HepG2 (cell line): Measurements from ENCODE around the gene MPP3. TPM values are rescaled to one million over a fixed set of nuclear protein-coding genes. Genes with fewer than 3 reads are reported as not detected.

Experiments used
- ATAC-seq: fragments of 200-7000 bp; cut with Tn5 transposase; 3 replicates; pipeline ENCODE4 v1.9.1; 2020; ENCODE audit warnings: mild to moderate bottlenecking, moderate library complexity
- BruUV-seq: library from RNA; stranded (reverse); fragments of 400-500 nt; replicated peaks from 2 replicates; lab custom pipeline; 2021; lab: Mats Ljungman, UMichigan
- CTCF ChIA-PET: fragments of 300-600 bp; formaldehyde crosslinking; extraction: SDS; loops from one replicate; lab custom pipeline; 2021; ENCODE audit warnings: low total read pairs, inconsistent platforms, low intra/inter-chr PET ratio; lab: Yijun Ruan, JAX
- POLR2A ChIA-PET: fragments of 350-600 bp; sonication (Branson Sonifier 250); formaldehyde crosslinking; loops from one replicate; lab custom pipeline; 2020; ENCODE audit warnings: antibody characterized with exemption, inconsistent platforms; lab: Yijun Ruan, JAX
- DNase-seq: peaks from one replicate; pipeline ENCODE4 v3.0.0-alpha.2; 2015; ENCODE audit warnings: low spot score
- FAIRE-seq: peaks from 3 replicates; lab custom pipeline; 2011; peaks lifted over from hg19 to GRCh38; lab: Jason Lieb, UNC
- H2AFZ ChIP-seq: one replicate; pipeline ENCODE4 v1.6.1; 2011; ENCODE audit warnings: low read length, inconsistent platforms
- H3K27ac ChIP-seq: fragments of 300-600 bp; 3 replicates; pipeline ENCODE4 v1.8.0; 2011; ENCODE audit warnings: mixed run types, mild to moderate bottlenecking, mixed read lengths, low read length, inconsistent platforms; ENCODE audit not compliant: insufficient read depth; ENCODE audit errors: extremely low read length
- H3K27me3 ChIP-seq, 2 experiments: fragments of 200-600 bp in 1 of 2; 2 replicates in 1 of 2; 3 replicates in 1 of 2; pipeline versions ENCODE4 v1.6.0 to v1.8.0; 2011; ENCODE audit warnings: low read length in 2 of 2, mild to moderate bottlenecking in 2 of 2, moderate library complexity in 2 of 2, inconsistent platforms in 1 of 2; ENCODE audit not compliant: insufficient read depth in 2 of 2, control insufficient read depth in 1 of 2
- H3K36me3 ChIP-seq, 2 experiments: fragments of 200-600 bp in 1 of 2; replicated peaks in 1 of 2; 2 replicates in 1 of 2; 3 replicates in 1 of 2; pipeline versions ENCODE4 v1.5.1 to v1.8.0; 2011; ENCODE audit warnings: low read length in 2 of 2, inconsistent platforms in 1 of 2; ENCODE audit not compliant: insufficient read depth in 2 of 2, control insufficient read depth in 1 of 2
- H3K4me1 ChIP-seq: 2 replicates; pipeline ENCODE4 v1.5.1; 2012; ENCODE audit warnings: low read length, inconsistent platforms; ENCODE audit not compliant: insufficient read depth
- H3K4me2 ChIP-seq: 2 replicates; pipeline ENCODE4 v1.6.0; 2011; ENCODE audit warnings: low read depth, low read length, inconsistent platforms
- H3K4me3 ChIP-seq, 3 experiments: fragments of 200-600 bp in 1 of 3; sonication (generic), shearing (Covaris generic) in 1 of 3; replicated peaks in 1 of 3; 2 replicates each; pipeline ENCODE4 v1.5.1; 2011 to 2016; ENCODE audit warnings: low read length in 3 of 3, inconsistent platforms in 2 of 3, low read depth in 2 of 3, mild to moderate bottlenecking in 2 of 3, control low read depth in 1 of 3, mixed read lengths in 1 of 3; ENCODE audit not compliant: insufficient read depth in 1 of 3
- H3K79me2 ChIP-seq: one replicate; pipeline ENCODE4 v1.6.1; 2011; ENCODE audit warnings: low read length, inconsistent platforms; ENCODE audit not compliant: insufficient read depth
- H3K9ac ChIP-seq: 2 replicates; pipeline ENCODE4 v1.6.0; 2011; ENCODE audit warnings: mild to moderate bottlenecking, low read depth, low read length, inconsistent platforms; ENCODE audit not compliant: insufficient read depth
- H3K9me3 ChIP-seq: 2 replicates; pipeline ENCODE4 v1.5.1; 2012; ENCODE audit warnings: mild to moderate bottlenecking, low read length
- H4K20me1 ChIP-seq: 2 replicates; pipeline ENCODE4 v1.6.0; 2011; ENCODE audit warnings: inconsistent platforms, mild to moderate bottlenecking, low read length, moderate library complexity; ENCODE audit not compliant: insufficient read depth
- ATF1 ChIP-seq: IDR thresholded peaks from 2 replicates; pipeline ENCODE4 v1.6.1; 2016; ENCODE audit warnings: mild to moderate bottlenecking, control low read depth
- GTF3A ChIP-seq: sonication (generic); formaldehyde crosslinking; conservative IDR thresholded peaks from 2 replicates; pipeline ENCODE4 v1.4.0; 2020; ENCODE audit warnings: mild to moderate bottlenecking, missing genetic modification reagents
- HES4 ChIP-seq: sonication (generic); formaldehyde crosslinking; IDR thresholded peaks from 2 replicates; pipeline ENCODE4 v1.9.0; 2021; ENCODE audit warnings: mild to moderate bottlenecking, missing genetic modification reagents, borderline replicate concordance
- HINFP ChIP-seq: sonication (generic); formaldehyde crosslinking; IDR thresholded peaks from 2 replicates; pipeline ENCODE4 v1.4.0; 2020; ENCODE audit warnings: low read depth, mild to moderate bottlenecking, missing genetic modification reagents
- KDM1A ChIP-seq: IDR thresholded peaks from 2 replicates; pipeline ENCODE4 v1.6.1; 2016; ENCODE audit warnings: missing compliant biosample characterization
- KDM6A ChIP-seq: IDR thresholded peaks from 2 replicates; pipeline ENCODE4 v1.6.1; 2016; ENCODE audit warnings: low read depth
- MIXL1 ChIP-seq: IDR thresholded peaks from 2 replicates; pipeline ENCODE4 v1.6.1; 2016
- SP4 ChIP-seq: sonication (generic); formaldehyde crosslinking; IDR thresholded peaks from 2 replicates; pipeline ENCODE4 v1.8.1; 2023; ENCODE audit warnings: mild to moderate bottlenecking, missing genetic modification reagents
- TBX3 ChIP-seq: fragments of 450-650 bp; IDR thresholded peaks from 2 replicates; pipeline ENCODE4 v1.6.1; 2017; ENCODE audit warnings: antibody characterized with exemption, mild to moderate bottlenecking, inconsistent platforms, borderline replicate concordance
- ZFP90 ChIP-seq: sonication (generic); formaldehyde crosslinking; IDR thresholded peaks from 2 replicates; pipeline ENCODE4 v1.8.0; 2022; ENCODE audit warnings: missing genetic modification reagents, mild to moderate bottlenecking, inconsistent platforms, borderline replicate concordance
- ZNF230 ChIP-seq: sonication (generic); formaldehyde crosslinking; IDR thresholded peaks from 2 replicates; pipeline ENCODE4 v1.4.0; 2020; ENCODE audit warnings: mild to moderate bottlenecking, missing genetic modification reagents
- ZNF260 ChIP-seq: sonication (generic); formaldehyde crosslinking; IDR thresholded peaks from 2 replicates; pipeline ENCODE4 v1.4.0; 2020; ENCODE audit warnings: missing genetic modification reagents, low read depth, mild to moderate bottlenecking, borderline replicate concordance
- ZNF580 ChIP-seq: IDR thresholded peaks from 2 replicates; pipeline ENCODE4 v1.6.1; 2016; ENCODE audit warnings: low read depth, borderline replicate concordance
- ZNF629 ChIP-seq: sonication (generic); formaldehyde crosslinking; conservative IDR thresholded peaks from 2 replicates; pipeline ENCODE4 v1.5.0; 2020; ENCODE audit warnings: missing genetic modification reagents
- ZNF768 ChIP-seq: sonication (generic); formaldehyde crosslinking; IDR thresholded peaks from 2 replicates; pipeline ENCODE4 v1.4.0; 2020; ENCODE audit warnings: missing genetic modification reagents
- WGBS: methylation state at CpG from one replicate; pipeline ENCODE4 v1.1.6; 2017; ENCODE audit warnings: low lambda C conversion rate; 5-methylcytosine and 5-hydroxymethylcytosine counted together
- in situ Hi-C: cut with HindIII; loops from 2 replicates; pipeline ENCODE4 v1.10.0; 2017; ENCODE audit warnings: low pct_unique_long_range_greater_than_20kb; ENCODE audit not compliant: extremely low pct_ligation_motif_present
- intact Hi-C: fragments of 100-400 bp; cut with micrococcal nuclease; formaldehyde crosslinking; loops from one replicate; pipeline ENCODE4 v1.10.0; 2022; ENCODE audit not compliant: unreplicated experiment
- polyA plus RNA-seq, 8 experiments: library from polyadenylated mRNA; depleted of rRNA in 3 of 8; stranded (reverse) in 7 of 8; unstranded in 1 of 8; fragments of >200 nt; fragmentation: Illumina TruSeq in 4 of 8; extraction: Trizol in 4 of 8; gene quantifications; 2 replicates each; pipeline versions ENCODE4 v1.2.1 to v1.2.3, GENCODE V29; 2011 to 2016; ENCODE audit warnings: low read depth in 4 of 8, missing spikeins in 1 of 8, mixed read lengths in 1 of 8; ENCODE audit not compliant: insufficient read depth in 1 of 8
- total RNA-seq, 5 experiments: library from RNA; depleted of rRNA; stranded (reverse); fragments of >200 nt; fragmentation: Illumina TruSeq; extraction: Trizol; gene quantifications; 2 replicates each; pipeline ENCODE4 v1.2.3, GENCODE V29; 2016; ENCODE audit warnings: low read depth in 1 of 5
- TF ChIP-seq, protein P1 (sequence below): sonication (generic); formaldehyde crosslinking; IDR thresholded peaks from 2 replicates; pipeline ENCODE4 v1.4.0; 2020; ENCODE audit warnings: mild to moderate bottlenecking, missing genetic modification reagents
- TF ChIP-seq, protein P2 (sequence below): sonication (generic); formaldehyde crosslinking; IDR thresholded peaks from 2 replicates; pipeline ENCODE4 v1.4.0; 2020; ENCODE audit warnings: mild to moderate bottlenecking, low read depth, missing genetic modification reagents

MPP3 gene
- total and polyA plus RNA-seq, 2 of the 13 experiments (the other 11 are each of a cell fraction or from before 2014, with no cell fraction given), result 0.91 to 1.8 TPM

- Histone ChIP-seq H3K9me3 (no peaks in the 10 kb centered on the region), H4K20me1 (no peaks in the 10 kb centered on the region), H3K4me3 (no peak overlapping the region), H2AFZ (no peak overlapping the region), H3K36me3 (no peaks in the 10 kb centered on the region), H3K4me1 (no peaks in the 10 kb centered on the region), H3K27me3 (no peaks in the 10 kb centered on the region), H3K27ac (no peak overlapping the region), H3K4me2 (no peak overlapping the region), H3K9ac (no peak overlapping the region), H3K79me2 (no peaks in the 10 kb centered on the region)
- in situ Hi-C loops, result no loop called here
- intact Hi-C loops, result no loop called here
- no TSS peak for BruUV-seq
- ChIA-PET POLR2A (no interaction called here), CTCF (no interaction called here)
- FAIRE-seq (no peak), DNase-seq (no peak), ATAC-seq (no peak)
- WGBS, result 72% methylated on average over 10 of the region's 10 CpGs
- TF ChIP-seq ZNF768 (CRISPR knock-in tag) (peak; percentile 67), HES4 (CRISPR knock-in tag) (no peak)
Observed at GRCh38 chr17:43812396-43813265, 20.3 kb downstream of the MPP3 start.

DNA sequence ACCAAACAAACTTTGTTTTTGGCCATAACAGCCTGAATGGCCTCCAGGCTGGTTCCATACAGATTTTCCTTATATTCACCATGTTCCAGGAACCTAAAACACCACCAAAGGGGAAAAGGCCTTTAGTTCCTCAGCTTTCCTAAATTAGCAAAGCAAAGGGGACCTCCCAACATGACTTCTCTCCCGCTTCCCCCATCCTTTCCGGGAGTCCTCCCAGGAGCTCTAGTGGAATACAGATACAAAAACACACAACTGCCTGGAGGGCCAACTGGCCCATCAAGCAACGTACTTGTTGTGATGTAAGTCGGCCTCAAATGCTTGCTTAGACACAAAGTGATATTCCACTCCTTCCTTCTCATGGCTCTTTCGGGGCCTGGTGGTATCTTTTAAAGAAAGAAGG lies 22.1 kb downstream of the MPP3 start:
- Histone ChIP-seq H3K4me1 (no peaks in the 10 kb centered on the region), H4K20me1 (no peaks in the 10 kb centered on the region), H3K9ac (no peak overlapping the region), H3K27ac (no peak overlapping the region), H3K36me3 (no peaks in the 10 kb centered on the region), H3K4me3 (no peak overlapping the region), H3K27me3 (no peaks in the 10 kb centered on the region), H3K4me2 (no peak overlapping the region), H2AFZ (no peak overlapping the region), H3K9me3 (no peaks in the 10 kb centered on the region), H3K79me2 (no peaks in the 10 kb centered on the region)
- no peak for FAIRE-seq
- intact Hi-C loops, result no loop called here
- no peak for DNase-seq
- ChIA-PET POLR2A (no interaction called here), CTCF (no interaction called here)
- WGBS, result 75% methylated on average over 5 of the region's 5 CpGs
- no peak for ATAC-seq
- no TSS peak for BruUV-seq
- in situ Hi-C loops, result no loop called here
- no peak for TF ChIP-seq ZNF580 (CRISPR knock-in tag)
- TF ChIP-seq ATF1, result no peak
- no peak for TF ChIP-seq MIXL1 (CRISPR knock-in tag)
- TF ChIP-seq, protein P1, sequence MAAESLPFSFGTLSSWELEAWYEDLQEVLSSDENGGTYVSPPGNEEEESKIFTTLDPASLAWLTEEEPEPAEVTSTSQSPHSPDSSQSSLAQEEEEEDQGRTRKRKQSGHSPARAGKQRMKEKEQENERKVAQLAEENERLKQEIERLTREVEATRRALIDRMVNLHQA, result no peak
- no peak for TF ChIP-seq ZNF260
- no peak for TF ChIP-seq KDM6A
- TF ChIP-seq GTF3A (CRISPR knock-in tag), result no peak
- no peak for TF ChIP-seq ZFP90 (CRISPR knock-in tag)
- no peak for TF ChIP-seq KDM1A (CRISPR knock-in tag)
- no peak for TF ChIP-seq HINFP (CRISPR knock-in tag)
- no peak for TF ChIP-seq TBX3
- no peak for TF ChIP-seq SP4
- TF ChIP-seq, protein P2, sequence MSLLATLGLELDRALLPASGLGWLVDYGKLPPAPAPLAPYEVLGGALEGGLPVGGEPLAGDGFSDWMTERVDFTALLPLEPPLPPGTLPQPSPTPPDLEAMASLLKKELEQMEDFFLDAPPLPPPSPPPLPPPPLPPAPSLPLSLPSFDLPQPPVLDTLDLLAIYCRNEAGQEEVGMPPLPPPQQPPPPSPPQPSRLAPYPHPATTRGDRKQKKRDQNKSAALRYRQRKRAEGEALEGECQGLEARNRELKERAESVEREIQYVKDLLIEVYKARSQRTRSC (CRISPR knock-in tag), result no peak
- no peak for TF ChIP-seq ZNF629 (CRISPR knock-in tag)
- no peak for TF ChIP-seq ZNF230
